Mesendoderm (in vitro differentiated cells): Measurements from ENCODE around the gene TNS1.
"Not testable (repeated sequence)": the region's sequence is repeated elsewhere in the genome, so short reads cannot be mapped to it uniquely, and the experiment has no call there.

Experiments
- DNase-seq: peaks from one replicate; pipeline ENCODE4 v3.0.0; 2013
- H2AK5ac ChIP-seq: 2 replicates; pipeline ENCODE4 v1.6.1; 2013; ENCODE audit warnings: low read length, inconsistent platforms
- H2BK120ac ChIP-seq: 2 replicates; pipeline ENCODE4 v1.6.1; 2013; ENCODE audit warnings: low read depth, mild to moderate bottlenecking, low read length, moderate library complexity, mixed read lengths
- H2BK15ac ChIP-seq: replicated peaks from 2 replicates; pipeline ENCODE4 v1.6.1; 2013; ENCODE audit warnings: low read depth, mild to moderate bottlenecking, moderate library complexity
- H2BK5ac ChIP-seq: 2 replicates; pipeline ENCODE4 v1.6.1; 2013; ENCODE audit warnings: low read length, inconsistent platforms
- H3K18ac ChIP-seq: 2 replicates; pipeline ENCODE4 v1.6.1; 2013; ENCODE audit warnings: mild to moderate bottlenecking, low read length, mixed read lengths
- H3K23ac ChIP-seq: one replicate; pipeline ENCODE4 v1.6.1; 2013; ENCODE audit warnings: low read length
- H3K27ac ChIP-seq: 2 replicates; pipeline ENCODE4 v1.5.1; 2013; ENCODE audit warnings: low read depth, mild to moderate bottlenecking, inconsistent platforms, low read length, moderate library complexity
- H3K27me3 ChIP-seq: 2 replicates; pipeline ENCODE4 v1.6.1; 2013; ENCODE audit warnings: low read length, control low read depth, mild to moderate bottlenecking, inconsistent platforms; ENCODE audit not compliant: insufficient read depth, poor library complexity
- H3K36me3 ChIP-seq: 2 replicates; pipeline ENCODE4 v1.6.1; 2013; ENCODE audit warnings: low read length, inconsistent platforms; ENCODE audit not compliant: control insufficient read depth, insufficient read depth
- H3K4ac ChIP-seq: one replicate; pipeline ENCODE4 v1.6.1; 2013; ENCODE audit warnings: low read depth, mild to moderate bottlenecking, low read length, moderate library complexity
- H3K4me1 ChIP-seq: 2 replicates; pipeline ENCODE4 v1.6.1; 2013; ENCODE audit warnings: low read depth, low read length, inconsistent platforms; ENCODE audit not compliant: control insufficient read depth
- H3K4me2 ChIP-seq: 2 replicates; pipeline ENCODE4 v1.6.1; 2013; ENCODE audit warnings: low read length
- H3K4me3 ChIP-seq: 2 replicates; pipeline ENCODE4 v1.5.1; 2013; ENCODE audit warnings: mild to moderate bottlenecking, low read length
- H3K56ac ChIP-seq: one replicate; pipeline ENCODE4 v1.6.1; 2013; ENCODE audit warnings: low read length
- H3K79me1 ChIP-seq: 2 replicates; pipeline ENCODE4 v1.6.1; 2013; ENCODE audit warnings: low read length, inconsistent platforms
- H3K79me2 ChIP-seq: 2 replicates; pipeline ENCODE4 v1.6.1; 2013; ENCODE audit warnings: mild to moderate bottlenecking, low read length; ENCODE audit not compliant: control insufficient read depth, insufficient read depth
- H3K9ac ChIP-seq: 2 replicates; pipeline ENCODE4 v1.6.1; 2013; ENCODE audit warnings: low read length, inconsistent platforms
- H4K5ac ChIP-seq: one replicate; pipeline ENCODE4 v1.6.1; 2013; ENCODE audit warnings: low read length
- H4K8ac ChIP-seq: one replicate; pipeline ENCODE4 v1.6.1; 2013; ENCODE audit warnings: low read depth, mild to moderate bottlenecking, control low read depth, low read length, moderate library complexity
- WGBS: extraction: QIAGEN DNeasy Blood & Tissue Kit; methylation state at CpG from one replicate; pipeline ENCODE4 v1.1.7; 2013; ENCODE audit warnings: low lambda C conversion rate, missing lambda C conversion rate; ENCODE audit not compliant: insufficient coverage; ENCODE audit errors: extremely low coverage; 5-methylcytosine and 5-hydroxymethylcytosine counted together

TNS1 gene

GRCh38 chr2:217810260-217810659 lies 192.5 kb downstream of the TNS1 start:
- WGBS = no CpG with 5 or more reads among the region's 7 CpGs
- Histone ChIP-seq H2AK5ac (no peak overlapping the region), H3K36me3 (no peaks in the 10 kb centered on the region), H3K79me2 (no peaks in the 10 kb centered on the region), H4K5ac (no peak overlapping the region), H3K9ac (no peak overlapping the region), H3K4me3 (no peak overlapping the region), H2BK15ac (no peak overlapping the region), H3K27me3 (no peaks in the 10 kb centered on the region), H2BK120ac (no peak overlapping the region), H3K4me1 (no peaks in the 10 kb centered on the region), H3K18ac (no peak overlapping the region), H3K79me1 (no peaks in the 10 kb centered on the region), H3K23ac (no peak overlapping the region), H3K56ac (no peak overlapping the region), H3K4me2 (no peak overlapping the region), H3K4ac (no peak overlapping the region), H4K8ac (no peak overlapping the region), H3K27ac (no peak overlapping the region), H2BK5ac (no peak overlapping the region)
- DNase-seq = no peak

DNA sequence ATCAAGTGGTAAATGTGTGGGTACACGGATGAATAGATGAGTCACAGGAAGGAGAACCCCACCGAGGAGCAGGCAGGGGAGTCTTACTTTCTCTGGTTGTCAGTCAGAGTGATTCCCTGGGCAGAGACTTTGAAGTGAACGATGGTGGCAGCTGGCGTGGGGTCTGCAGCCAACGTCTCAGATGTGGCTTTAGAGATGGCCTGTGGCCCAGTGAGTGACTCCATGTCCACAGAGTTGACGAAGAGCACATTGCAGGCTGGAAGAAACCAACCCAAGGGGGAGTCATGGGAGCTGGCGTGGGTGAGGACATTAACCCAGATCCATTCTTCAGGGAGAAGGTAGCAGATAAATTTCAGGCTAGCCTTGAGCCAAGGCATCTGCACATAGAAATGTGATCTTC lies 193.1 kb downstream of the TNS1 start:
- no peaks in the 10 kb centered on the region for H3K79me2 ChIP-seq

DNA sequence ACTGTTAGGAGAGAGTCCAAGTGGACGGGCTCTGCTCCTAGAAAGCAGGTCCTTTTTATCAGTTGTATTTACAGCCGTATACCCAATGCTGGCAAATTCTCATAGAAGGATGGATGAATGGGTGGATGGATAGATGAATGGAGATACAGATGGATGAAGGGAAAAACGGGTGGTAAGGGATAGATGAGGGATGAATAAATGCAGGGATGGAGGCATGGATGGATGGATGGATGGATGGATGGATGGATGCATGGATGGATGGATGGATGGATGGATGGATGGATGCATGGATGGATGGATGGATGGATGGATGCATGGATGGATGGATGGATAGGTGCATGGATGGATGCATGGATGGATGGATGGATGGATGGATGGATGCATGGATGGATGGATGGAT lies 193.8 kb downstream of the TNS1 start:
- H3K27me3 ChIP-seq, H2BK15ac ChIP-seq, H3K4me3 ChIP-seq, H3K27ac ChIP-seq, H3K18ac ChIP-seq, H3K4me1 ChIP-seq, DNase-seq, H2AK5ac ChIP-seq, H3K9ac ChIP-seq, H3K79me2 ChIP-seq, H3K79me1 ChIP-seq, H3K4ac ChIP-seq, H3K36me3 ChIP-seq, H2BK120ac ChIP-seq, H4K5ac ChIP-seq, H3K4me2 ChIP-seq, H3K56ac ChIP-seq, H2BK5ac ChIP-seq, H3K23ac ChIP-seq, H4K8ac ChIP-seq: not testable (repeated sequence)
- 100% methylated on average over 1 of the region's 3 CpGs for whole genome bisulfite sequencing

More for the DNA sequence above, 193.1 kb downstream of the TNS1 start:
- Histone ChIP-seq H3K4ac (no peak overlapping the region), H3K9ac (no peak overlapping the region), H3K4me1 (no peaks in the 10 kb centered on the region), H3K36me3 (no peaks in the 10 kb centered on the region), H2BK120ac (no peak overlapping the region), H3K27ac (no peak overlapping the region), H4K5ac (no peak overlapping the region), H2BK5ac (no peak overlapping the region), H2BK15ac (no peak overlapping the region), H3K79me1 (no peaks in the 10 kb centered on the region), H3K56ac (no peak overlapping the region), H4K8ac (no peak overlapping the region), H2AK5ac (no peak overlapping the region), H3K23ac (no peak overlapping the region), H3K27me3 (no peaks in the 10 kb centered on the region), H3K4me2 (no peak overlapping the region), H3K18ac (no peak overlapping the region), H3K4me3 (no peak overlapping the region)
- DNase-seq = no peak
- no CpG with 5 or more reads among the region's 7 CpGs for WGBS

GRCh38 chr2:217808326-217808725 lies 194.5 kb downstream of the TNS1 start:
- no peak overlapping the region for H3K4me2 ChIP-seq
- no CpG with 5 or more reads among the region's 3 CpGs for WGBS
- H3K4me3 ChIP-seq = no peak overlapping the region
- H2BK120ac ChIP-seq = no peak overlapping the region
- H3K23ac ChIP-seq = no peak overlapping the region
- no peaks in the 10 kb centered on the region for H3K36me3 ChIP-seq
- no peak overlapping the region for H3K56ac ChIP-seq
- H2BK15ac ChIP-seq = no peak overlapping the region
- H3K79me2 ChIP-seq = no peaks in the 10 kb centered on the region
- H4K5ac ChIP-seq = no peak overlapping the region
- no peak overlapping the region for H3K18ac ChIP-seq
- H3K79me1 ChIP-seq = no peaks in the 10 kb centered on the region
- DNase-seq = no peak
- no peak overlapping the region for H2BK5ac ChIP-seq
- H3K4ac ChIP-seq = no peak overlapping the region
- no peak overlapping the region for H4K8ac ChIP-seq
- no peaks in the 10 kb centered on the region for H3K4me1 ChIP-seq
- no peaks in the 10 kb centered on the region for H3K27me3 ChIP-seq
- H2AK5ac ChIP-seq = no peak overlapping the region
- H3K27ac ChIP-seq = no peak overlapping the region
- H3K9ac ChIP-seq = no peak overlapping the region

GRCh38 chr2:217807753-217808152 lies 195.0 kb downstream of the TNS1 start:
- no CpG with 5 or more reads among the region's 5 CpGs for WGBS
- Histone ChIP-seq H4K8ac (no peak overlapping the region), H3K79me2 (no peaks in the 10 kb centered on the region), H3K4ac (no peak overlapping the region), H3K4me3 (no peak overlapping the region), H3K9ac (no peak overlapping the region), H2AK5ac (no peak overlapping the region), H3K4me1 (no peaks in the 10 kb centered on the region), H4K5ac (no peak overlapping the region), H2BK120ac (no peak overlapping the region), H2BK15ac (no peak overlapping the region), H2BK5ac (no peak overlapping the region), H3K36me3 (no peaks in the 10 kb centered on the region), H3K18ac (no peak overlapping the region), H3K4me2 (no peak overlapping the region), H3K27me3 (no peaks in the 10 kb centered on the region), H3K79me1 (no peaks in the 10 kb centered on the region), H3K23ac (no peak overlapping the region), H3K27ac (no peak overlapping the region), H3K56ac (no peak overlapping the region)
- DNase-seq = no peak

DNA sequence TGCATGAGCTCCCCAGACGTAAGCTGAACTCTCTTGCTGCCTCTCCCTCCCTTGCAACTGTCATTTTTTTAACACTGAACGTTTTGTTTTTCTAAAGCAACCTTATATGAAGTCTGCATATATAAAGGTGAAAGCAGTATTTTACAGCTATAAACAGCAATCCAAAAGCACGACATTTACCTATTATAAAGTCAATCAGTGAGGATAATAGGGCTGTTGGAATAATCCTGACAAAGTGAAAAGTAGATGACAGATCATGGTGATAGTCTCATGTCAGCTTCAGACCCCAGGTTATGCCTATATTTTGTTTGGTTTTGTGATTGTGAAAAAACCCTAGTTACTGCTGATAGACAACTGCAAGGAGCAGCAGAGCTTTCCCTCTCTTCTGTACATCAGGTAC lies 195.8 kb downstream of the TNS1 start:
- no peaks in the 10 kb centered on the region for H3K79me1 ChIP-seq
- H2BK120ac ChIP-seq = no peak overlapping the region
- no peak overlapping the region for H3K18ac ChIP-seq
- H3K4me1 ChIP-seq = no peaks in the 10 kb centered on the region
- no peaks in the 10 kb centered on the region for H3K79me2 ChIP-seq
- H2BK15ac ChIP-seq = no peak overlapping the region
- H2AK5ac ChIP-seq = no peak overlapping the region
- H4K8ac ChIP-seq = no peak overlapping the region
- no peaks in the 10 kb centered on the region for H3K36me3 ChIP-seq
- no CpG with 5 or more reads among the region's 3 CpGs for WGBS
- no peak overlapping the region for H2BK5ac ChIP-seq
- H3K4ac ChIP-seq = no peak overlapping the region
- H3K9ac ChIP-seq = no peak overlapping the region
- no peak overlapping the region for H4K5ac ChIP-seq
- H3K23ac ChIP-seq = no peak overlapping the region
- no peaks in the 10 kb centered on the region for H3K27me3 ChIP-seq
- no peak overlapping the region for H3K27ac ChIP-seq
- no peak overlapping the region for H3K4me2 ChIP-seq
- H3K56ac ChIP-seq = no peak overlapping the region
- no peak for DNase-seq
- H3K4me3 ChIP-seq = no peak overlapping the region
